CD4-positive, alpha-beta T cell treated with Interleukin-15 for 1 hour (primary cell): ENCODE results near the gene GREB1L.

Source experiments
- DNase-seq: peaks from one replicate; pipeline ENCODE4 v3.0.0-alpha.2; 2020

The GREB1L gene

GRCh38 chr18:21383031-21383430 is 141.0 kb downstream of the GREB1L start:
- DNase-seq, result no peak

DNA sequence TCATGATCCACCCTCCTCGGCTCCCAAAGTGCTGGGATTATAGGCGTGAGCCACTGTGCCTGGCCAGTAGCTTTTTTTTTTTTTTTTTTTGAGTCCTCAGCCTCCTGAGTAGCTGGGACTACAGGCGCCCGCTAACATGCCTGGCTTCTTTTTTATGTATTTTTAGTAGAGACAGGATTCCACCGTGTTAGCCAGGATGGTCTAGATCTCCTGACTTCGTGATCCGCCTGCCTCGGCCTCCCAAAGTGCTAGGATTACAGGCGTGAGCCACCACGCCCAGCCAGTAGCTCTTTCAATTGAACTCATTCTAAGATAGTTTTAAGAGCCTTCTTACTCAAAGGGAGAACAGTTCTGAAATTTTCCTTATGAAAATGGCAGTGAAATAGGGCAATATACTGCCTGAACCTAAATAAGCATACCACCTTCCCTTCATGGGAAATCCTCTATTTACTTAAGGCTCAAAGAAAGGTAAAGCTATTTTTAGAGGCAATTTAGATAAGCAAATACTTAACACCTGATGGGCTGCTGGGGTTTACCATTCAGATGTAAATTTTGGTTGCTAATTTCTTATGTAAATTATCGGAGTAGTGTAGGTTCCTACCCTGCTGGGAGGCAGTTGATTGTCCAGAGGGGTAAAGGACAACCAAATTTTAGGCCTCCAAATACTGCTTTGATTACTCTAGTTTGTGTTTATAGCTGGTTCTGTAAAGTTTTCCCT is 144.7 kb downstream of the GREB1L start:
- no peak for DNase-seq

- DNase-seq, result no peak
These were observed 145.9 kb downstream of the GREB1L start for GRCh38 chr18:21387886-21388285.

GRCh38 chr18:21389283-21389682 is 147.3 kb downstream of the GREB1L start:
- no peak for DNase-seq

- DNase-seq, result no peak
These were observed 147.9 kb downstream of the GREB1L start for GRCh38 chr18:21389903-21390302.

- DNase-seq, result no peak
These were observed 149.1 kb downstream of the GREB1L start for GRCh38 chr18:21391074-21391673.

- DNase-seq, result no peak
These were observed 152.0 kb downstream of the GREB1L start for GRCh38 chr18:21393986-21394385.

GRCh38 chr18:21398121-21398520 is 156.1 kb downstream of the GREB1L start:
- DNase-seq, result no peak

DNA sequence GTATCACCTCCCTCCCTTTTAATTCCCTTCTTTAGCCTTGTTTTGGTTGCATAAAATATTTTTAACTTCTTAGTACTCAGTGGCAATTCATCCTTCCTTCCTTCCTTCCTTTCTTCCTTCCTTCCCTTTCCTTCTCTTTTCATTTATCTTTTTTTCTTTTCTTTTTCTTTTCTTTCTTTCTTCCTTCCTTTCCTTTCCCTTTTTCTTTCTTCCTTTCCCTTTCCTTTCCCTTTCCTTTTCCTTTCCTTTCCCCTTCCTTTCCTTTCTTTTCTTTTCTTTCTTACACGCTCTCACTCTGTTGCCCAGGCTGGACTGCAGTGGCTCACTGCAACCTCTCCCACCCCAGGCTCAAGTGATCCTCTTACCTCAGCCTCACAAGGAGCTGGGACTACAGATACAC is 160.2 kb downstream of the GREB1L start:
- no peak for DNase-seq

DNA sequence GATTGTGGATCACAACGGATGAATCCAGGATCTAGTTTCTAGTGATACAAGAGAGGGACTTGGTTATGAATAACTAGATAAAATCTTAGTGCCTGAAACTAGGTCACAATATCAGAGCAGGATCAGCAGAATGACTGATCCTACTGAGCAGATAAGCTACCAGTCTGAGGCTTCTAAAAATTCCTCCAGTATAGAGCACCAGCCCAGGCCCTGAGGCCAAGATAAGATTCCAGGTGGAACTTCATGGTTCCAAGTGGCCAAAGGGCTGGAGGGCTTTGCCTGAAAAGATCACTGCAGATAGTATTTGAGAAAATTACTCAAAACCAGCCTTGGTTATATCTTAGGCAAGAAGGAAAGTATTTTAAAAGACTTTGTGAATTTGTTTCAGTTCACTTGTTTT is 162.4 kb downstream of the GREB1L start:
- DNase-seq, result no peak

DNA sequence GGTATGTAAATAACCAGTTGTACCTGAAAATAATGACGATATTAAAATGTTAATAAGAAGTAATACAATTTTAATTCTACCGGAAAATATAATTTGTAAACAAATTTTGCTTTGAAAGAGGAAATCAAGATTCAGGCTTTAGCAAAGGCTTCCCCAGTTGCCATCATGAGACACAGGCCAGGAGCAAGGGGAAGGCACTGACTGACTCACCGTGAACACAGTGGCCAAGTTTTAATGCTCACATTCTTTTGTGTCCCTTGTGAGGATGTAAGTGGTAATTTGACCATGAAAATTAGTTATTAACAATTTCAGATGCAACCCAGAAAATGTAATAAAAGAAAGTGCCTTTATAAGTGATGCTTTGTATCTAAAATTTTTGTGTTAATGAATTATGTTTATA is 164.1 kb downstream of the GREB1L start:
- DNase-seq, result no peak

GRCh38 chr18:21408681-21409080 is 166.6 kb downstream of the GREB1L start:
- no peak for DNase-seq

DNA sequence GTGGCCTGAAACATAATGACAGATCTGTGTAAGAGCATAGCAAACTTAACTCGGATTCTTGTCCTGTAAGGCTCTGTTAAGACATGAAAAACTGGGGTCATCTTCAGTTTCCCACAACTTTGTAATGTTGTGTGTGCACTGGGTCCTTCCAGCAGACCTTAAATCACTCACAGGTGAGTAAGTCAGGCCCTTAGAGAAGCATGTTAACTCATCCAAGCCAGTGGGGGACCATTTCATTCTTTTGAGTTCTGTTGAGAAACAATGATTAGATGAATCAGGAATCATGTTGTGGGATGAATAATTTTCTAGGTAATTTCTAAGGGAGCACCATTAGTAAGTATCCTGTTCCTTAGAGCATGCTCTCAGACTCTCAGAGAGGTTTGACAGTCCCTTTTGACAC is 191.4 kb downstream of the GREB1L start:
- no peak for DNase-seq

- no peak for DNase-seq
These were observed 197.4 kb downstream of the GREB1L start for GRCh38 chr18:21439431-21439846.

- no peak for DNase-seq
These were observed 199.6 kb downstream of the GREB1L start for GRCh38 chr18:21441670-21442069.

DNA sequence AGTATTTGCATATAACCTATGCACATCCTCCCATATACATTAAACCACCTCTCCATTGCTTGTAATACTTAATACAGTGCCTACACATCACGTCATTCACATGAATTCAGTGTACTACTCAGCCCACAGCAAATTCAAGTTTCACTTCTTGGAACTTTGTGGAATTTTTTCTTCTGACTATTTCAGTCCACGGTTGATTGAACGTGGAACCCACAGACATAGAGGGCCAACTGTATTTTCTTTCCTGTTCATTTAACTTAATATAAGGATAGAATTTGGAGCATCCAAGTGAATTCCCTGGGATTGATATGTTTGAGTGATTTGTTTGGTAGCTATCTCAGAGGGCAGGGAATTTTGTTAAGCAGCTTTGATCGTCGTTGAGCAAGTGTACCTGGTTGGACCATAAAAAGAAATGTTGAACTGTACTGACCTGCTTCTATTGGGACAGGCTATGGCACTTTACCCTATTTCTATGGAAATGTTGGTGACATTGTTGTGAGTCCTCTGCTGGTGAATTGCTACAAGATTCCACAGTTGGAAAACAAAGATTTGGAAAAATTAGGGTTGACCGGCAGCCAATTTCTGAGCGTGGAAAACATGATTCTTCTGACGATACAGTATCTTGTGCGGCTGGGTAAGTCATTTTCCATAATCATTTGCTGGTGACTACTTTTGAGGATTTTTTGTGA is 201.9 kb downstream of the GREB1L start:
- DNase-seq, result no peak

DNA sequence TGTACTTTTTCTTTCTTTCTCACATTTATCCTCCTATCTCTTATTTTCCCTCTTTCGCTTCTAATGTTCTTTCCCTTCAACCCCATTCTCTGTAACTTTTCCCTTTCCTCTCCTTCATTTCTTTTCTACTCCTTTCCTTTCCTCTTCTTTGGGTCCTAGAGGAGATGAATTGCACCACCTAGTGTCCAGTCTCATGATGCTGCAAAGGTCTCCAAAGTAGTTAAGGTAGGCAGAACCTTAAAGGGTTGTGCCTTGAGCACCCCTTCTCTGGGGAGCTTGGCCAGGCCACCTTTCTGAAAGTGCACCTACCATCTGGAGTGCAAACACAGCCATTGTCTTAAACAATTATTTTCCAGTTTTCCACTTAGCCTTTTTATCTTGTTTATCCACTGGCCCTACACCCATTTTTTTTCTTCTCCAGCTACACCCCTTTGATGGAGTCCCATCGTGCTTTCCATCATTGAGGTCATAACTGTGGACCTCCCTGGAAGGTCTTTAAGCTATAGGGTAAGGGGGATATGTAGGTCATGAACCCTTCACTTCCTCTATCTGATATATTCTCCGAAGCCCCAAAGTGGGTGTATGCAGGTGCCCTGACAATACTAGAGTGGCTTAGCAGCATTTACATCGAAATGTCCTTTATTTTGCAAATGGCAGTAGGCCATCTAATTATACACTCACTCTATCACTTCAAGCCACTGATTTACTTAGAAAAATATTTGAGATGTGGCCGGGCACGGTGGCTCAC is 202.6 kb downstream of the GREB1L start:
- no peak for DNase-seq

DNA sequence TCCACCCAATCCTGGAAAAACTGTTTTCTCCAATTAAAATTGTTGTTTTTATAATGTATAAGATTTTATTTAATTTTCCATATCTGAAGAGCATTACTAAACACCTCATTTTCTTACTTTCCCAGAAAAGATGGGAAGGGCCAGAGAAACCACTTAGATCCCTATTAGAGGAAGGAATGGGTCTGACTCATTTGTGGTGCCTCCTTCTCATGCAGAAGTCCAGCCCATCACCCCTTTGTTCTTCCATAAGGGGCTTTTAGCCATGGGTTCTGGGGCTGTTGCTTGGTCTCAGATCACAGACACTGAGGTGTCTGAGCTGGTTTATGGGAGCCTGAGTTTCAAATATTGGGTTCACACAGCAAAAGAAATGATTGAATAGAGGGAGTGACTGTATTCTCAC is 206.3 kb downstream of the GREB1L start:
- DNase-seq, result no peak

GRCh38 chr18:21449367-21450290 is 207.6 kb downstream of the GREB1L start:
- no peak for DNase-seq

GRCh38 chr18:21450503-21450902 is 208.5 kb downstream of the GREB1L start:
- no peak for DNase-seq

DNA sequence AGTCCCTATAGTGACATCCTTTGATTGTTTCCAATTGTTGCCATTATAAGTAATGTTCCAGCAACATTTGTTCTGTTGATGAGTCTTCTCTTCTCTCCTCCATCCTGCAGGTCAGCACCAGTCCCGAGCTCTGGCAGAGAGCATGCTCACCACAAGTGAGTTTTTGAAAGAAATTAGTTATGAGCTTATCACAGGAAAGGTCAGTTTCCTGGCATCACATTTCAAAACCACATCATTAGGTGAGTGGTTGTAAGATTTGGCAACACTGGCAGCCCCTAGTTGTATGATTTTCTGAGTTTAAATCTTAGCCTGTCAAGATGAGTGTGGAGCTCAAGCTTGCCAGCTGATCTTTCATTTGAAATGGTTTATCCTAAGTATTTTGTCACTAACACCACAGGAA is 208.9 kb downstream of the GREB1L start:
- DNase-seq, result no peak

DNA sequence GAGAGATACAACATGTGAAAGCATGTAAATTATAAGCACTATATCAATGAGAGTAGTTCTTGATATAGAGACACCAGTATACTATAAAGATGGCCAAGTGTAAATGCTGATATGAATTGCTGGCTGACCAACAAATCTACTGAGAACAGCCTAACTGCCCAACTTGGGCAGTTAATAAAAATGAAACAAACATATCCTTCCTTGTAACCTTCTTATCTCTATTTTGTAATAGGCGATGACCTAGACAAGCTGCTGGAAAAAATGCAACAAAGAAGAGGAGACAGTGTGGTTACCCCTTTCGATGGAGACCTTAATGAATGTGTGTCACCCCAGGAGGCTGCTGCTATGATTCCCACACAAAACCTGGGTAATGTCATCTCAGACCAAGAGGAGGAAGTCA is 209.8 kb downstream of the GREB1L start:
- no peak for DNase-seq
